PC-9 (cell line): ENCODE data around the gene LRCH4. TPM values are rescaled to one million over a fixed set of nuclear protein-coding genes. Genes with fewer than 3 reads are reported as not detected.
"Not testable (repeated sequence)": the region's sequence is repeated elsewhere in the genome, so short reads cannot be mapped to it uniquely, and the experiment has no call there.

Experiments
- BruUV-seq: library from RNA; stranded (reverse); fragments of 400-500 nt; replicated peaks from 2 replicates; lab custom pipeline; 2021; lab: Mats Ljungman, UMichigan
- CTCF ChIA-PET: fragments of 300-600 bp; sonication (Branson Sonifier 250); formaldehyde crosslinking; loops from one replicate; lab custom pipeline; 2022; ENCODE audit warnings: antibody characterized with exemption; lab: Charles Lee
- POLR2A ChIA-PET: fragments of 300-600 bp; sonication (Branson Sonifier 250); formaldehyde crosslinking; loops from one replicate; lab custom pipeline; 2022; ENCODE audit warnings: antibody characterized with exemption; ENCODE audit not compliant: unreplicated experiment; lab: Charles Lee
- DNase-seq, 2 experiments: peaks; one replicate each; pipeline versions ENCODE4 v3.0.0 to v3.0.0-alpha.2; 2015 to 2022; ENCODE audit warnings: mixed read lengths in 1 of 2
- H2AFZ ChIP-seq: fragments of 200-600 bp; sonication (generic); 2 replicates; pipeline ENCODE4 v1.8.1; 2017; ENCODE audit warnings: antibody characterized with exemption
- H3F3A ChIP-seq: fragments of 200-600 bp; sonication (generic); 2 replicates; pipeline ENCODE4 v1.8.1; 2017; ENCODE audit warnings: antibody characterized with exemption, mild to moderate bottlenecking, low read depth; ENCODE audit not compliant: insufficient read depth
- H3K27ac ChIP-seq: fragments of 200-600 bp; sonication (generic); 2 replicates; pipeline ENCODE4 v1.6.1; 2016; ENCODE audit warnings: mixed run types
- H3K27me3 ChIP-seq: fragments of 200-600 bp; sonication (generic); 2 replicates; pipeline ENCODE4 v1.6.1; 2016; ENCODE audit warnings: low read depth, mixed run types; ENCODE audit not compliant: insufficient read depth
- H3K36me3 ChIP-seq: fragments of 200-600 bp; sonication (generic); 2 replicates; pipeline ENCODE4 v1.6.1; 2016; ENCODE audit warnings: low read depth, mixed run types
- H3K4me1 ChIP-seq: fragments of 200-600 bp; sonication (generic); replicated peaks from 2 replicates; pipeline ENCODE4 v1.6.1; 2016; ENCODE audit warnings: mixed run types; ENCODE audit not compliant: insufficient read depth
- H3K4me2 ChIP-seq: fragments of 200-600 bp; sonication (generic); 2 replicates; pipeline ENCODE4 v1.6.1; 2017; ENCODE audit warnings: mixed run types
- H3K4me3 ChIP-seq: fragments of 200-600 bp; sonication (generic); 2 replicates; pipeline ENCODE4 v1.6.1; 2016; ENCODE audit warnings: mixed run types
- H3K79me2 ChIP-seq: fragments of 200-600 bp; sonication (generic); 2 replicates; pipeline ENCODE4 v1.6.1; 2017; ENCODE audit warnings: low read depth, mixed run types
- H3K9me2 ChIP-seq: fragments of 200-600 bp; sonication (generic); 2 replicates; pipeline ENCODE4 v1.8.1; 2017; ENCODE audit warnings: mild to moderate bottlenecking; ENCODE audit not compliant: insufficient read depth
- H3K9me3 ChIP-seq: fragments of 200-600 bp; sonication (generic); 2 replicates; pipeline ENCODE4 v1.8.1; 2016; ENCODE audit warnings: low read depth; ENCODE audit not compliant: insufficient read depth
- H4K20me1 ChIP-seq: fragments of 200-600 bp; sonication (generic); 2 replicates; pipeline ENCODE4 v1.8.1; 2017; ENCODE audit not compliant: insufficient read depth
- CTCF ChIP-seq: fragments of 200-600 bp; sonication (generic); conservative IDR thresholded peaks from 2 replicates; pipeline ENCODE4 v1.6.1; 2017; ENCODE audit warnings: mixed run types, antibody characterized with exemption, mild to moderate bottlenecking, moderate library complexity
- EZH2 ChIP-seq: fragments of 200-600 bp; sonication (generic); IDR thresholded peaks from 2 replicates; pipeline ENCODE4 v1.8.0; 2017; ENCODE audit warnings: antibody characterized with exemption, low read depth
- intact Hi-C: fragments of 100-400 bp; cut with micrococcal nuclease; formaldehyde crosslinking; loops from one replicate; pipeline ENCODE4 v1.10.0; 2022; ENCODE audit not compliant: unreplicated experiment
- total RNA-seq: library from RNA; stranded (reverse); gene quantifications from 2 replicates; pipeline ENCODE4 v1.2.3, GENCODE V29; 2021

The LRCH4 gene
- total RNA-seq, 1 experiment from 2014 or later: 89.6 TPM

- Histone ChIP-seq H3K4me1 (no peaks in the 10 kb centered on the region), H3K27me3 (no peaks in the 10 kb centered on the region), H3K36me3 (no peaks in the 10 kb centered on the region), H3K9me3 (no peaks in the 10 kb centered on the region), H3K9me2 (no peaks in the 10 kb centered on the region), H3K4me2 (no peak overlapping the region), H3K79me2 (no peaks in the 10 kb centered on the region), H3K27ac (no peak overlapping the region), H3F3A (peaks cover 17% of the 10 kb centered on the region), H2AFZ (no peak overlapping the region), H4K20me1 (no peaks in the 10 kb centered on the region), H3K4me3 (no peak overlapping the region)
- ChIA-PET CTCF (interaction anchor here (0.6 to 1.3 kb wide), 3 partner anchors 24 to 83 kb away, joined by 3 to 4 read pairs (median 3); no protein-coding TSS in a partner anchor), POLR2A (no interaction called here)
- DNase-seq: no peak
- no TSS peak for BruUV-seq
- intact Hi-C loops: loop anchor here (2.0 kb wide), 1 partner anchor 24 kb away; no protein-coding TSS in a partner anchor
- TF ChIP-seq EZH2: no peak
- no peak for TF ChIP-seq CTCF
These were observed 20.8 kb downstream of the LRCH4 start for GRCh38 chr7:100565133-100565571.

GRCh38 chr7:100564405-100564804 lies 21.5 kb downstream of the LRCH4 start:
- H3F3A ChIP-seq: peaks cover 17% of the 10 kb centered on the region
- DNase-seq, H3K4me1 ChIP-seq, H3K9me2 ChIP-seq, H3K36me3 ChIP-seq, H3K4me2 ChIP-seq, H2AFZ ChIP-seq, H3K9me3 ChIP-seq, H3K4me3 ChIP-seq, H3K27ac ChIP-seq, H3K79me2 ChIP-seq, BruUV-seq, H4K20me1 ChIP-seq, H3K27me3 ChIP-seq: not testable (repeated sequence)
- POLR2A ChIA-PET: interaction anchor here (0.7 kb wide), 1 partner anchor 1799 kb away, joined by 7 read pairs; no protein-coding TSS in a partner anchor
- CTCF ChIA-PET: interaction anchor here (0.6 to 1.3 kb wide), 5 partner anchors 22 to 103 kb away, joined by 3 to 16 read pairs (median 5); no protein-coding TSS in a partner anchor
- intact Hi-C loops: loop anchor here (1.0 to 2.0 kb wide), 3 partner anchors 24 to 127 kb away; partner anchors contain the start of gene GNB2

GRCh38 chr7:100563809-100564400 lies 22.0 kb downstream of the LRCH4 start:
- Histone ChIP-seq H3K9me2 (no peaks in the 10 kb centered on the region), H3K36me3 (no peaks in the 10 kb centered on the region), H3K4me1 (0 out of 2 replicates have a peak, but pooled peaks cover 8% of the 10 kb centered on the region), H3K27ac (no peak overlapping the region), H3K27me3 (no peaks in the 10 kb centered on the region), H4K20me1 (no peaks in the 10 kb centered on the region), H3K79me2 (no peaks in the 10 kb centered on the region), H2AFZ (no peak overlapping the region), H3K4me3 (no peak overlapping the region), H3K9me3 (no peaks in the 10 kb centered on the region), H3F3A (peaks cover 17% of the 10 kb centered on the region), H3K4me2 (no peak overlapping the region)
- TF ChIP-seq CTCF: peak; percentile 96
- TF ChIP-seq EZH2: no peak
- POLR2A ChIA-PET: interaction anchor here (0.7 kb wide), 1 partner anchor 1799 kb away, joined by 7 read pairs; no protein-coding TSS in a partner anchor
- DNase-seq: peak in 1 of 2 experiments; percentile 80
- intact Hi-C loops: loop anchor here (1.0 to 2.0 kb wide), 3 partner anchors 25 to 127 kb away; partner anchors contain the start of gene GNB2
- BruUV-seq: no TSS peak
- CTCF ChIA-PET: interaction anchor here (0.6 to 0.9 kb wide), 2 partner anchors 22 to 102 kb away, joined by 5 to 16 read pairs; no protein-coding TSS in a partner anchor
